MM.1S (cell line): ENCODE data around the gene TUBD1.

Experiments
- DNase-seq: peaks from one replicate; pipeline ENCODE4 v3.0.0-alpha.2; 2015
- H2AFZ ChIP-seq: fragments of 300-600 bp; sonication (generic); 2 replicates; pipeline ENCODE4 v1.6.0; 2016; ENCODE audit warnings: antibody characterized with exemption, low read length
- H3F3A ChIP-seq: fragments of 300-600 bp; sonication (generic); 2 replicates; pipeline ENCODE4 v1.6.1; 2016; ENCODE audit warnings: mild to moderate bottlenecking, antibody characterized with exemption, low read length, moderate library complexity, mixed read lengths; ENCODE audit not compliant: insufficient read depth
- H3K27ac ChIP-seq: fragments of 300-600 bp; sonication (generic); 2 replicates; pipeline ENCODE4 v1.5.1; 2016; ENCODE audit warnings: mild to moderate bottlenecking, low read length
- H3K27me3 ChIP-seq: fragments of 300-600 bp; sonication (generic); replicated peaks from 2 replicates; pipeline ENCODE4 v1.6.0; 2016; ENCODE audit warnings: low read length; ENCODE audit not compliant: insufficient read depth
- H3K36me3 ChIP-seq: fragments of 300-600 bp; sonication (generic); replicated peaks from 2 replicates; pipeline ENCODE4 v1.6.1; 2016; ENCODE audit warnings: mild to moderate bottlenecking, low read length, mixed read lengths; ENCODE audit not compliant: insufficient read depth
- H3K4me1 ChIP-seq: fragments of 300-600 bp; sonication (generic); 2 replicates; pipeline ENCODE4 v1.6.1; 2016; ENCODE audit warnings: low read length, mixed read lengths
- H3K4me2 ChIP-seq: fragments of 300-600 bp; sonication (generic); 2 replicates; pipeline ENCODE4 v1.6.0; 2016; ENCODE audit warnings: low read depth, low read length
- H3K4me3 ChIP-seq: fragments of 300-600 bp; sonication (generic); 2 replicates; pipeline ENCODE4 v1.5.1; 2016; ENCODE audit warnings: low read length, mixed read lengths
- H3K79me2 ChIP-seq: fragments of 300-600 bp; sonication (generic); 2 replicates; pipeline ENCODE4 v1.6.1; 2016; ENCODE audit warnings: mixed run types, low read length, mixed read lengths
- H3K9ac ChIP-seq: fragments of 300-600 bp; sonication (generic); 2 replicates; pipeline ENCODE4 v1.6.1; 2016; ENCODE audit warnings: low read length, mixed read lengths
- H3K9me2 ChIP-seq: fragments of 300-600 bp; sonication (generic); replicated peaks from 2 replicates; pipeline ENCODE4 v1.6.1; 2016; ENCODE audit warnings: mild to moderate bottlenecking, low read length, mixed read lengths; ENCODE audit not compliant: insufficient read depth
- H3K9me3 ChIP-seq: fragments of 300-600 bp; sonication (generic); replicated peaks from 2 replicates; pipeline ENCODE4 v1.6.1; 2016; ENCODE audit warnings: mild to moderate bottlenecking, low read length, mixed read lengths; ENCODE audit not compliant: insufficient read depth
- H4K20me1 ChIP-seq: fragments of 300-600 bp; sonication (generic); 2 replicates; pipeline ENCODE4 v1.6.1; 2016; ENCODE audit warnings: mild to moderate bottlenecking, low read length, moderate library complexity, mixed read lengths; ENCODE audit not compliant: insufficient read depth
- EZH2 ChIP-seq: fragments of 300-600 bp; sonication (generic); optimal IDR thresholded peaks from 2 replicates; pipeline ENCODE3; 2017; ENCODE audit warnings: low read depth, mild to moderate bottlenecking, antibody characterized with exemption, low read length, mixed read lengths
- EZH2phosphoT487 ChIP-seq: fragments of 300-600 bp; sonication (generic); IDR thresholded peaks from 2 replicates; pipeline ENCODE4 v1.6.1; 2018; ENCODE audit warnings: antibody characterized with exemption, low read length
- TF ChIP-seq, protein P1 (sequence below): fragments of 300-600 bp; sonication (generic); IDR thresholded peaks from 2 replicates; pipeline ENCODE4 v1.5.1; 2016; ENCODE audit warnings: antibody characterized with exemption, low read length, mixed read lengths

TUBD1 gene

DNA sequence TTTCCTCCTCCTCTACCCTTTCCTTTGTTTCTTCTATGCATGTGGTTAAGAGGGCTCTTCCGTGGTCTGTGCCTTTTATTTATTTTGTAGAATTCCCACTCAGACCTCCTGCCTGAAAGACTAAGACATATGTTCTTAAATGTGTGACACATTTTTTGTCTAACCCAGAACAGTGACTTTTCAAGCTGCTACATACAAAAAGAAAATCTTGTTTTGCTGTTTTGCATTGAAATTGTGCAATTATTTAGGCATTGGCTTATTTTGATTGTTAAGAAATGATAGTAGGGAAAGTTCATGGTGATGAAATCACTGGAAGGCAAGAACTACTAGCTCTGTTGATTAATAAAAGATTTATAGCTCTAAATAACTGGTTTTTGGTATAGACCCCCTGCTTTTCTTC, 76.8 kb downstream of the TUBD1 start:
- H4K20me1 ChIP-seq, result no peaks in the 10 kb centered on the region
- no peak overlapping the region for H2AFZ ChIP-seq
- H3K27ac ChIP-seq, result no peak overlapping the region
- no peak for TF ChIP-seq EZH2phosphoT487
- no peak for TF ChIP-seq EZH2
- TF ChIP-seq, protein P1, sequence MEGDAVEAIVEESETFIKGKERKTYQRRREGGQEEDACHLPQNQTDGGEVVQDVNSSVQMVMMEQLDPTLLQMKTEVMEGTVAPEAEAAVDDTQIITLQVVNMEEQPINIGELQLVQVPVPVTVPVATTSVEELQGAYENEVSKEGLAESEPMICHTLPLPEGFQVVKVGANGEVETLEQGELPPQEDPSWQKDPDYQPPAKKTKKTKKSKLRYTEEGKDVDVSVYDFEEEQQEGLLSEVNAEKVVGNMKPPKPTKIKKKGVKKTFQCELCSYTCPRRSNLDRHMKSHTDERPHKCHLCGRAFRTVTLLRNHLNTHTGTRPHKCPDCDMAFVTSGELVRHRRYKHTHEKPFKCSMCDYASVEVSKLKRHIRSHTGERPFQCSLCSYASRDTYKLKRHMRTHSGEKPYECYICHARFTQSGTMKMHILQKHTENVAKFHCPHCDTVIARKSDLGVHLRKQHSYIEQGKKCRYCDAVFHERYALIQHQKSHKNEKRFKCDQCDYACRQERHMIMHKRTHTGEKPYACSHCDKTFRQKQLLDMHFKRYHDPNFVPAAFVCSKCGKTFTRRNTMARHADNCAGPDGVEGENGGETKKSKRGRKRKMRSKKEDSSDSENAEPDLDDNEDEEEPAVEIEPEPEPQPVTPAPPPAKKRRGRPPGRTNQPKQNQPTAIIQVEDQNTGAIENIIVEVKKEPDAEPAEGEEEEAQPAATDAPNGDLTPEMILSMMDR, result no peak
- H3K4me3 ChIP-seq, result no peak overlapping the region
- no peaks in the 10 kb centered on the region for H3F3A ChIP-seq
- H3K27me3 ChIP-seq, result no peaks in the 10 kb centered on the region
- H3K4me2 ChIP-seq, result no peak overlapping the region
- no peak overlapping the region for H3K9ac ChIP-seq
- H3K9me2 ChIP-seq, result no peaks in the 10 kb centered on the region
- H3K36me3 ChIP-seq, result no peaks in the 10 kb centered on the region
- H3K9me3 ChIP-seq, result no peaks in the 10 kb centered on the region
- H3K79me2 ChIP-seq, result no peaks in the 10 kb centered on the region
- no peak for DNase-seq
- H3K4me1 ChIP-seq, result no peaks in the 10 kb centered on the region

DNA sequence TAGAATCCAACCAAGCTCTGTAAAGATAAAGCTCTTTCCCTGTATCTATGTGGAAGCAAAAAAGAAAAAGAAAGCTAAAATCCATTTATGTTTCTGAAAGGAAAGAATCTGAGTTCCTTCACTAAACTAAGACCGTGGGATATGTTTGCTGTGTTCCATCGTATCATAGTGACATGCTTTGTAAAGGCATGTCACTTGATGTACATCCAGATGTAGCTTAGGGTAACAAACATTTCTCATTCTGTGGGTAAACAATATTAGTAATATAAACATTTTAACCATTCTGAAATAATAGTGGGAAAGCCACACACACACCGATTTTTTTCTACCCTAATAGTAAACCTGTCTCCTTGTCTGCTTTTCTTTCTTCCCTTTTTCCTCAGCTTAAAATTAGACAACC, 78.1 kb downstream of the TUBD1 start:
- Histone ChIP-seq H3K9ac (no peak overlapping the region), H3K79me2 (no peaks in the 10 kb centered on the region), H3K9me2 (no peaks in the 10 kb centered on the region), H3F3A (no peaks in the 10 kb centered on the region), H3K4me1 (no peaks in the 10 kb centered on the region), H4K20me1 (no peaks in the 10 kb centered on the region), H3K27me3 (no peaks in the 10 kb centered on the region), H3K27ac (no peak overlapping the region), H3K4me2 (no peak overlapping the region), H3K4me3 (no peak overlapping the region), H2AFZ (no peak overlapping the region), H3K36me3 (no peaks in the 10 kb centered on the region), H3K9me3 (no peaks in the 10 kb centered on the region)
- TF ChIP-seq EZH2 (no peak), EZH2phosphoT487 (no peak)
- TF ChIP-seq, protein P1, result no peak
- DNase-seq, result no peak

DNA sequence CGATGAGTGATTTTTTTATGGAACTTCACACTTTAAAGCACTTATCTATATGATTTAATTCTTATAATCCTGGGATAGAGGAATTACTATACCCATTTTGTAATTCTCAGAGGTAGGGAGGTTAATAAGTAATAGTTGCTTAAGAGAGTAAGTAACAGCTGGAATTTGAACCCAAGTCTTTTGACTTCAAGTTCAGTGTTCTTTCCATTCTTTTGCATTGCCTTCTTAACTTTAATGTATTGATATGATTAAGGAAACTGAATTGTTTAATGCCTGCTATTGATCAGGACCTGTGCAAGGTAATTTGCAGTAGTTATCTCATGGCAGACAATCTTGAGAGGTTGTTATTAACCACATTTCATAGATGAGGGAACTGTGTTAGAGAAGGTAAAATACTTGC, 78.5 kb downstream of the TUBD1 start:
- no peaks in the 10 kb centered on the region for H3K4me1 ChIP-seq
- no peaks in the 10 kb centered on the region for H3K79me2 ChIP-seq
- no peaks in the 10 kb centered on the region for H3K9me3 ChIP-seq
- no peak overlapping the region for H2AFZ ChIP-seq
- H3K9ac ChIP-seq, result no peak overlapping the region
- TF ChIP-seq, protein P1, result no peak
- TF ChIP-seq EZH2phosphoT487 (no peak), EZH2 (no peak)
- H3K27me3 ChIP-seq, result no peaks in the 10 kb centered on the region
- H3K27ac ChIP-seq, result no peak overlapping the region
- no peaks in the 10 kb centered on the region for H3K9me2 ChIP-seq
- no peaks in the 10 kb centered on the region for H3F3A ChIP-seq
- H4K20me1 ChIP-seq, result no peaks in the 10 kb centered on the region
- H3K4me3 ChIP-seq, result no peak overlapping the region
- no peak for DNase-seq
- H3K4me2 ChIP-seq, result no peak overlapping the region
- H3K36me3 ChIP-seq, result no peaks in the 10 kb centered on the region
